GM18907 (cell line): ENCODE measurements around the gene DNAJB6.

Experiments used
- ATAC-seq: cut with Tn5 transposase; IDR thresholded peaks from one replicate; pipeline ENCODE4 v1.9.1; 2021; ENCODE audit warnings: mild to moderate bottlenecking, moderate library complexity; ENCODE audit not compliant: unreplicated experiment

Gene DNAJB6

GRCh38 chr7:157336383-157337315 is at the start of gene DNAJB6:
Gene DNAJB6 (plus strand): TSS chr7:157337004. CDS start chr7:157358573, 21,569 bp downstream.
- ATAC-seq = peak; percentile 76

GRCh38 chr7:157291404-157292080 is 45.3 kb upstream of the DNAJB6 start:
- no peak for ATAC-seq

- ATAC-seq = no peak
Measured at GRCh38 chr7:157292258-157292657, 44.5 kb upstream of the DNAJB6 start.

GRCh38 chr7:157292770-157293412 is 43.9 kb upstream of the DNAJB6 start:
- ATAC-seq = no peak

GRCh38 chr7:157293413-157293788 is 43.4 kb upstream of the DNAJB6 start:
- no peak for ATAC-seq

- no peak for ATAC-seq
Measured at GRCh38 chr7:157294773-157295172, 42.0 kb upstream of the DNAJB6 start.

- ATAC-seq = no peak
Measured at GRCh38 chr7:157295338-157295737, 41.5 kb upstream of the DNAJB6 start.

- ATAC-seq = no peak
Measured at GRCh38 chr7:157297185-157297584, 39.6 kb upstream of the DNAJB6 start.

- ATAC-seq = no peak
Measured at GRCh38 chr7:157299317-157299612, 37.5 kb upstream of the DNAJB6 start.

- ATAC-seq = no peak
Measured at GRCh38 chr7:157299613-157300368, 37.0 kb upstream of the DNAJB6 start.

GRCh38 chr7:157300369-157300825 is 36.4 kb upstream of the DNAJB6 start:
- no peak for ATAC-seq

- ATAC-seq = no peak
Measured at GRCh38 chr7:157301610-157302120, 35.1 kb upstream of the DNAJB6 start.

- no peak for ATAC-seq
Measured at GRCh38 chr7:157306846-157307838, 29.7 kb upstream of the DNAJB6 start.

- ATAC-seq = no peak
Measured at GRCh38 chr7:157309988-157310668, 26.7 kb upstream of the DNAJB6 start.

GRCh38 chr7:157310676-157311185 is 26.1 kb upstream of the DNAJB6 start:
- ATAC-seq = no peak

GRCh38 chr7:157312941-157313340 is 23.9 kb upstream of the DNAJB6 start:
- ATAC-seq = no peak

- no peak for ATAC-seq
Measured at GRCh38 chr7:157313645-157314044, 23.2 kb upstream of the DNAJB6 start.

GRCh38 chr7:157318015-157318706 is 18.6 kb upstream of the DNAJB6 start:
- peak; percentile 81 for ATAC-seq
